ENCODE measurements around the gene MARCKS. TPM values are rescaled to one million over a fixed set of nuclear protein-coding genes. Genes with fewer than 3 reads are reported as not detected.

MARCKS gene
- polyA plus RNA-seq, 1 donor (not counting 4 experiments of a cell fraction or from before 2014, with no cell fraction given) = 50.8 TPM

Other genes starting within 250 kb of the MARCKS start
- gene HDAC2, start 113.8 kb downstream of the MARCKS start, polyA plus RNA-seq = 120 to 222 TPM (median 133 TPM) in 3 replicates

All from keratinocyte (primary cell).